MCF 10A (cell line): ENCODE results near the gene GLI2. TPM values are rescaled to one million over a fixed set of nuclear protein-coding genes. Genes with fewer than 3 reads are reported as not detected.

ENCODE experiments used
- BruUV-seq: library from RNA; stranded (reverse); fragments of 400-500 nt; replicated peaks from 2 replicates; lab custom pipeline; 2021; lab: Mats Ljungman, UMichigan
- CTCF ChIA-PET: fragments of 300-600 bp; sonication (Branson Sonifier 250); formaldehyde crosslinking; extraction: SDS; loops from one replicate; lab custom pipeline; 2021; ENCODE audit warnings: antibody characterized with exemption, inconsistent platforms; lab: Yijun Ruan, JAX
- POLR2A ChIA-PET: fragments of 300-600, 350-650 bp; sonication (Branson Sonifier 250); formaldehyde crosslinking; extraction: SDS; loops from one replicate; lab custom pipeline; 2020; ENCODE audit warnings: antibody characterized with exemption, inconsistent platforms; lab: Yijun Ruan, JAX
- DNase-seq: peaks from one replicate; pipeline ENCODE4 v3.0.0-alpha.2; 2018; ENCODE audit not compliant: unreplicated experiment
- H3K27ac Mint-ChIP-seq: one replicate; pipeline ENCODE4 v1.8.0; 2022; ENCODE audit warnings: mild to moderate bottlenecking, low read depth, mixed read lengths; ENCODE audit not compliant: unreplicated experiment
- H3K27me3 Mint-ChIP-seq: one replicate; pipeline ENCODE4 v1.8.0; 2022; ENCODE audit warnings: mixed read lengths; ENCODE audit not compliant: insufficient read depth, unreplicated experiment
- H3K36me3 Mint-ChIP-seq: one replicate; pipeline ENCODE4 v1.8.0; 2022; ENCODE audit warnings: mild to moderate bottlenecking, moderate library complexity, mixed read lengths; ENCODE audit not compliant: insufficient read depth, unreplicated experiment
- H3K4me1 Mint-ChIP-seq: one replicate; pipeline ENCODE4 v1.8.0; 2022; ENCODE audit warnings: mixed read lengths; ENCODE audit not compliant: insufficient read depth, unreplicated experiment
- H3K4me3 Mint-ChIP-seq: one replicate; pipeline ENCODE4 v1.8.0; 2022; ENCODE audit warnings: mild to moderate bottlenecking, moderate library complexity, mixed read lengths; ENCODE audit not compliant: unreplicated experiment
- H3K9me3 Mint-ChIP-seq: one replicate; pipeline ENCODE4 v1.8.0; 2022; ENCODE audit warnings: mixed read lengths; ENCODE audit not compliant: unreplicated experiment
- intact Hi-C: fragments of 100-400 bp; cut with micrococcal nuclease; formaldehyde crosslinking; loops from 2 replicates; pipeline ENCODE4 v1.14.1; 2022
- total RNA-seq: library from RNA; stranded (reverse); gene quantifications from 2 replicates; pipeline ENCODE4 v1.2.3, GENCODE V29; 2022
- TF ChIP-seq, protein P1 (sequence below): fragments of 200-600 bp; IDR thresholded peaks from one replicate; pipeline ENCODE4 v1.8.0; 2022; ENCODE audit warnings: antibody characterized with exemption, mild to moderate bottlenecking; ENCODE audit not compliant: unreplicated experiment

GLI2 gene
- total RNA-seq, 1 experiment from 2014 or later, result 0.61 TPM

DNA sequence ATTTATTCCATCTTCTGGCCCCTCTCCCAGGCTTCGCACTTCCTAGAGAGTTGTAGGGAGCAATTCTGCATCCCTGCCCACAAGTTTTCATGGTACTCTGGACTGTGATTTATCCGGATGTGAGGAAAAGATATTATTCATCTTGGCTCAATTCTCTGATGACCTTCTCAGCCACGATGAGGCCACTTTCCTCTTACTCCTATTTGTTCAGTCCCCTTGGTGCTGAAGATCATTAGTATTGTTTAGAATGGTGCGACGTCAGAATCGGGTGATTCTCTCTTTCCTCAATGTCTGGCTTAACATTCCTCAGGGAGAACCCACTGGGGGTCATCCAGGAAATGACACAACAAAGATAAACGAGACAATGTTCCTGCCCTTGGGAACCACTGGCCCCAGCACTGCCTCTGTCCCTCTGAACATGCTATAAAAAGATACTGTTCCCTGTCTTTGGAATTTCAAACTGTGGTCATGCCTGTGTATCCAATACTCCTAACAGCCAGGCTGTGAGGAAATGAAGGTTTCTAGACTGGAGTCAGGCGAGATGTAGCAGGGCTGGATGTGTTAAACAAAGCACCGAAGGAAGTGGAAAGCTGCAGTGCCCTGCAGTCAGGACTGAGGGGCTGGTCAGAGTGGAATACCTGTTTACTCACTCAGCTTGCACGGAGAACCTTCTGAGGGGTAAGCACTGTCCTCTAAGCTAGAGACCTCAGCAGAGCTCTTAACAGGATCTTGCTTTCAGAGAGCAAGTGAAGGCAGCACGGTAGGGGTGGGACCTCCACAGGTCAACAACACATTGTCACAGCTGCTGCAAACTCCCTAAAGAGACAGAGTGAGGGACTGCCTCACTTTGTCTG, 12.9 kb upstream of the GLI2 start:
- no TSS peak for BruUV-seq
- no peaks in the 10 kb centered on the region for H3K27me3 Mint-ChIP-seq
- peaks cover 13% of the 10 kb centered on the region for H3K4me1 Mint-ChIP-seq
- TF ChIP-seq, protein P1, sequence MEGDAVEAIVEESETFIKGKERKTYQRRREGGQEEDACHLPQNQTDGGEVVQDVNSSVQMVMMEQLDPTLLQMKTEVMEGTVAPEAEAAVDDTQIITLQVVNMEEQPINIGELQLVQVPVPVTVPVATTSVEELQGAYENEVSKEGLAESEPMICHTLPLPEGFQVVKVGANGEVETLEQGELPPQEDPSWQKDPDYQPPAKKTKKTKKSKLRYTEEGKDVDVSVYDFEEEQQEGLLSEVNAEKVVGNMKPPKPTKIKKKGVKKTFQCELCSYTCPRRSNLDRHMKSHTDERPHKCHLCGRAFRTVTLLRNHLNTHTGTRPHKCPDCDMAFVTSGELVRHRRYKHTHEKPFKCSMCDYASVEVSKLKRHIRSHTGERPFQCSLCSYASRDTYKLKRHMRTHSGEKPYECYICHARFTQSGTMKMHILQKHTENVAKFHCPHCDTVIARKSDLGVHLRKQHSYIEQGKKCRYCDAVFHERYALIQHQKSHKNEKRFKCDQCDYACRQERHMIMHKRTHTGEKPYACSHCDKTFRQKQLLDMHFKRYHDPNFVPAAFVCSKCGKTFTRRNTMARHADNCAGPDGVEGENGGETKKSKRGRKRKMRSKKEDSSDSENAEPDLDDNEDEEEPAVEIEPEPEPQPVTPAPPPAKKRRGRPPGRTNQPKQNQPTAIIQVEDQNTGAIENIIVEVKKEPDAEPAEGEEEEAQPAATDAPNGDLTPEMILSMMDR, result no peak
- DNase-seq, result no peak
- H3K4me3 Mint-ChIP-seq, result no peak overlapping the region
- no peaks in the 10 kb centered on the region for H3K36me3 Mint-ChIP-seq
- intact Hi-C loops, result no loop called here
- no peak overlapping the region for H3K27ac Mint-ChIP-seq
- POLR2A ChIA-PET, result interaction anchor here (0.7 kb wide), 1 partner anchor 332 kb away, joined by 3 read pairs; no protein-coding TSS in a partner anchor
- CTCF ChIA-PET, result interaction anchor here (0.5 to 1.1 kb wide), 3 partner anchors 32 to 1162 kb away, joined by 3 read pairs; no protein-coding TSS in a partner anchor
- H3K9me3 Mint-ChIP-seq, result no peaks in the 10 kb centered on the region

GRCh38 chr2:120726245-120726644, 9.4 kb upstream of the GLI2 start:
- BruUV-seq, result no TSS peak
- TF ChIP-seq, protein P1, result no peak
- ChIA-PET CTCF (interaction anchor here (1.0 to 1.2 kb wide), 2 partner anchors 10 to 30 kb away, joined by 3 read pairs; no protein-coding TSS in a partner anchor), POLR2A (interaction anchor here (0.6 kb wide), 1 partner anchor 30 kb away, joined by 3 read pairs; no protein-coding TSS in a partner anchor)
- Mint-ChIP-seq H3K9me3 (no peaks in the 10 kb centered on the region), H3K27me3 (no peaks in the 10 kb centered on the region), H3K27ac (no peak overlapping the region), H3K4me1 (peaks cover 20% of the 10 kb centered on the region), H3K4me3 (no peak overlapping the region), H3K36me3 (no peaks in the 10 kb centered on the region)
- intact Hi-C loops, result no loop called here
- DNase-seq, result no peak

DNA sequence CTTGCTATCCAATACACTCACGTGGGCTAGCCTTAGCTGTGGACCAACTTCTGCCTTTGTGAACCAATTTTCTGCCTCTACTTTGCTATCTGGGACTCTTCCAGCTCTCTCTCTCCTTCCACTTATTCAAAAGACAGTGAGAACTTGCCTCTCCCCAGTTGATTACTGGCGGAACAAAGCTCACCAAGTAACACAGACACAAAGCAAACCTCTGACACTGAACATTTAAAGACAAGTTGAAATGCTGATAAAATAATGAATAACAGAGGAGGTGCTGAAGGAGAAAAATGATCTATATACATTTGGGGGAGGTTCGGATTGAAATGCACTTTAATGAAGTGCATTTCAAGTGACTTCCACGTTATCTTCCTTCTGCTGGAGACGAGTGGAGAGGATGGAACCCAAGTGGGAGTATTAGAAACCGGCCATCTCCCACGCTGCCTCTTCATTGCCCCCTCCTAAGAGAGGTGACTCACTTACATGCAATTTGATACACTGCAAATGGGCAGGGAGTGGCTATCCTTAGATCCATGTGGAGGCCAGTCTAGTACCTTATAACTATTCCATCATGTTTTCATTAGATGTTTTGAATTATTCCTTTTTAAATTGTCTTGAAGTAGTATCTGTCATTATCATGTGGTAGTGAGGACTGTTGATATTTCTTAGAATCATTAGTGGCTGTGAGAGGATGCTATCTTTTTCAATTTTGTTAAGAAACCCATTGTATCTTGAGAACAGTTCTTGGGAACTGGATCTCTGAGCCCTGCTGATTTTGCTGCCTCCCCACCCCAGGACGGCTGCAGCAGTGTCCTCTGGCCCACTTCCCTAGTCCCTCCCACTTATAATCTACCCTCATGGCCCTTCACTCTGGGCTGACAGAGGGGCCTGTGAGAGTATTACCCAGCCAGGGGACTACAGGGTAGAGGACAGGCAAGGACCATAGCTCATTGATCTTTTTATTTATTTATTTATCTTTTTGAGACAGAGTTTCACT, 6.0 kb upstream of the GLI2 start:
- ChIA-PET CTCF (interaction anchor here (0.6 to 0.9 kb wide), 3 partner anchors 34 to 1848 kb away, joined by 3 read pairs; no protein-coding TSS in a partner anchor), POLR2A (no interaction called here)
- Mint-ChIP-seq H3K4me3 (no peak overlapping the region), H3K4me1 (peaks cover 8% of the 10 kb centered on the region), H3K27me3 (no peaks in the 10 kb centered on the region), H3K36me3 (no peaks in the 10 kb centered on the region), H3K27ac (peak overlapping the region; percentile 49), H3K9me3 (no peaks in the 10 kb centered on the region)
- intact Hi-C loops, result loop anchor here (10.0 kb wide), 1 partner anchor 65 kb away; no protein-coding TSS in a partner anchor
- DNase-seq, result peak; percentile 71
- TF ChIP-seq, protein P1, result no peak
- BruUV-seq, result no TSS peak
